Measurements from ENCODE around the gene ZNF790.
A peak's percentile ranks its signal among the peaks of the same experiment; 100 is the strongest.

Gene ZNF790

DNA sequence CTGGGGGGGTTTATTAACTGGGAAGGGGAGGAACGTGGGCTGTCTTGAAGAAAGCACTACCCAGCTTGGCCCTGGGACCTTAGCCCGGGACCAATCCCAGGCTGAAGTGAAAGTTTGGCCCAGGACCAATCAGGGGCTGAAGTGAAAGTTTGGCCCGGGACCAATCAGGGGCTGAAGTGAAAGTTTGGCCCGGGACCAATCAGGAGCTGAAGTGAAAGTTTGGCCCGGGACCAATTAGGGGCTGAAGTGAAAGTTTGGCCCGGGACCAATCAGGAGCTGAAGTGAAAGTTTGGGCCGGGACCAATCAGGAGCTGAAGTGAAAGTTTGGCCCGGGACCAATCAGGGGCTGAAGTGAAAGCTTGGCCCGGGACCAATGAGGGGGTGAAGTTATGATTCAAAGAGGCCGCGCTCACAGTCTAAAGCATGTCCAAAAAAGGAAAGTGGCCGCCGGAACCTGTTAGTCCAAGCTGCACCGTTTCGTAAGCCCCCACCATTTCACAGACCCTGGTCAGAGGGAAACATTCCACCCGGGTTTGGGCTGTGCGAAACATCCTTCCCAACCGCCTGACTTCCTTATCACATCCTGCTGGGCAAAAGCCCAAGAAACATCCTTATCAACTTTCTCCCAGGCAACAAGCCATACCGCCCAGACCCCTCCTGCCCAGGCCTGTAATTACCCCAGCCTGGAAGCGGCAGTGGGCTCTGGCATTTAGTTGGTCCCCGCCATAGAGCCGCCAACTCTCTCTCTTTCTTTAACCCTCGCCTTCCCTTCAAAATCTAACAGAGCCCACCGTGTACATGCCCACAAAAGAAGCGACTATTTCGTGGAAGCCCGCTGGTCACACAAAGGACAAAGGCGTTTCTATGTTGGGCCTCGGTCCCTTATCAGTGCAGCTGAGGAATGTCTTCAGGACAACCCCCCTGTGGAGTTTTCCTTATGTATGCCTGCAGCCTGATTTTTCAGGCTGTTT lies 66.6 kb downstream of the ZNF790 start:
- DNase-seq: peak; percentile 55 to 69

All from NCI-H446 (cell line).